Measurements from ENCODE around the gene RAPGEF5. TPM values are rescaled to one million over a fixed set of nuclear protein-coding genes. Genes with fewer than 3 reads are reported as not detected.

Gene RAPGEF5
- total and polyA plus RNA-seq, 4 donors = 16.1 to 308 (median 61.4) TPM

GRCh38 chr7:22378199-22378980 is 21.4 kb upstream of the RAPGEF5 start:
- 72 to 78% methylated on average over 7 of the region's 7 CpGs for WGBS, 2 donors
- Histone ChIP-seq H3K9me3 (ENCODE audit: control insufficient read depth in 4 of 4, insufficient read depth in 3 of 4, low read length in 3 of 4) (no peaks in the 10 kb centered on the region), H3K9ac (ENCODE audit: insufficient read depth in 1 of 2, low read length in 2 of 2) (no peak overlapping the region), H3K4me1 (ENCODE audit: control insufficient read depth in 5 of 5, insufficient read depth in 5 of 5, low read length in 5 of 5) (peaks cover 0 to 6% (median 0%) of the 10 kb centered on the region in 5 donors), H3K27me3 (ENCODE audit: control insufficient read depth in 3 of 3, insufficient read depth in 3 of 3, low read length in 2 of 3) (no peaks in the 10 kb centered on the region), H3K27ac (ENCODE audit: low read depth in 1 of 2, low read length in 1 of 2) (peak overlapping the region; percentile 1 to 51), H3K36me3 (ENCODE audit: control insufficient read depth in 4 of 4, insufficient read depth in 4 of 4, low read length in 4 of 4) (no peaks in the 10 kb centered on the region), H3K4me3 (no peak overlapping the region)
- ATAC-seq (ENCODE audit: insufficient read depth, low FRiP score) (no peak), DNase-seq (no peak)
- no peak for TF ChIP-seq CTCF (IDR thresholded peaks at IDR 0.05; ENCODE audit: control extremely low read depth, extremely low read depth)

- no peak overlapping the region for H3K27ac ChIP-seq (ENCODE audit: low read depth in 1 of 2, low read length in 1 of 2)
- ATAC-seq (ENCODE audit: insufficient read depth, low FRiP score) (no peak), DNase-seq (no peak)
- no peaks in the 10 kb centered on the region for H3K9me3 ChIP-seq (ENCODE audit: control insufficient read depth in 4 of 4, insufficient read depth in 3 of 4, low read length in 3 of 4)
- 62 to 69% methylated on average over 2 of the region's 2 CpGs for WGBS, 2 donors
- no peaks in the 10 kb centered on the region for H3K27me3 ChIP-seq (ENCODE audit: control insufficient read depth in 3 of 3, insufficient read depth in 3 of 3, low read length in 2 of 3)
- H3K4me3 ChIP-seq = no peak overlapping the region
- no peak overlapping the region for H3K9ac ChIP-seq (ENCODE audit: insufficient read depth in 1 of 2, low read length in 2 of 2)
- H3K4me1 ChIP-seq (ENCODE audit: control insufficient read depth in 5 of 5, insufficient read depth in 5 of 5, low read length in 5 of 5) = peaks cover 0 to 13% (median 3%) of the 10 kb centered on the region in 5 donors
- no peaks in the 10 kb centered on the region for H3K36me3 ChIP-seq (ENCODE audit: control insufficient read depth in 4 of 4, insufficient read depth in 4 of 4, low read length in 4 of 4)
- TF ChIP-seq CTCF (IDR thresholded peaks at IDR 0.05; ENCODE audit: control extremely low read depth, extremely low read depth) = no peak
Measured at GRCh38 chr7:22377703-22378102, 20.7 kb upstream of the RAPGEF5 start.

- no peak overlapping the region for H3K4me3 ChIP-seq
- no peak for ATAC-seq (ENCODE audit: insufficient read depth, low FRiP score)
- WGBS, 2 donors = 93 to 95% methylated on average over 2 of the region's 2 CpGs
- H3K9me3 ChIP-seq (ENCODE audit: control insufficient read depth in 4 of 4, insufficient read depth in 3 of 4, low read length in 3 of 4) = no peaks in the 10 kb centered on the region
- no peak for DNase-seq
- no peaks in the 10 kb centered on the region for H3K27me3 ChIP-seq (ENCODE audit: control insufficient read depth in 3 of 3, insufficient read depth in 3 of 3, low read length in 2 of 3)
- H3K36me3 ChIP-seq (ENCODE audit: control insufficient read depth in 4 of 4, insufficient read depth in 4 of 4, low read length in 4 of 4) = no peaks in the 10 kb centered on the region
- H3K27ac ChIP-seq (ENCODE audit: low read depth in 1 of 2, low read length in 1 of 2) = no peak overlapping the region
- peaks cover 0 to 13% (median 3%) of the 10 kb centered on the region in 5 donors for H3K4me1 ChIP-seq (ENCODE audit: control insufficient read depth in 5 of 5, insufficient read depth in 5 of 5, low read length in 5 of 5)
- H3K9ac ChIP-seq (ENCODE audit: insufficient read depth in 1 of 2, low read length in 2 of 2) = no peak overlapping the region
- TF ChIP-seq CTCF (IDR thresholded peaks at IDR 0.05; ENCODE audit: control extremely low read depth, extremely low read depth) = no peak
Measured at GRCh38 chr7:22375359-22376048, 18.6 kb upstream of the RAPGEF5 start.

All from lung (tissue), 12 donors.